SU-DHL-6 (cell line): Measurements from ENCODE around the gene MC1R.

Experiments
- H2AFZ ChIP-seq: fragments of 200-600 bp; sonication (generic); 2 replicates; pipeline ENCODE4 v1.6.1; 2014; ENCODE audit warnings: low read depth, mild to moderate bottlenecking, moderate library complexity, mixed read lengths, antibody characterized with exemption, low read length; ENCODE audit not compliant: severe bottlenecking
- H3F3A ChIP-seq: fragments of 200-600 bp; shearing (Covaris generic); 2 replicates; pipeline ENCODE4 v1.6.0; 2016; ENCODE audit warnings: antibody characterized with exemption, mild to moderate bottlenecking; ENCODE audit not compliant: insufficient read depth
- H3K27ac ChIP-seq: fragments of 200-600 bp; sonication (generic); 2 replicates; pipeline ENCODE4 v1.5.1; 2016; ENCODE audit warnings: low read depth, mild to moderate bottlenecking, low read length, moderate library complexity, mixed read lengths
- H3K27me3 ChIP-seq: fragments of 200-600 bp; sonication (generic), shearing (Covaris generic); 2 replicates; pipeline ENCODE4 v1.6.0; 2014; ENCODE audit warnings: mild to moderate bottlenecking, low read length
- H3K36me3 ChIP-seq: fragments of 200-600 bp; sonication (generic); 2 replicates; pipeline ENCODE4 v1.6.1; 2014; ENCODE audit warnings: mild to moderate bottlenecking, low read length, mixed read lengths
- H3K4me2 ChIP-seq: fragments of 300-600, 200-600 bp; shearing (Covaris generic), sonication (generic); 2 replicates; pipeline ENCODE4 v1.6.0; 2014; ENCODE audit warnings: low read length, low read depth, mild to moderate bottlenecking; ENCODE audit not compliant: poor library complexity, severe bottlenecking
- H3K4me3 ChIP-seq: fragments of 200-600 bp; sonication (generic); 2 replicates; pipeline ENCODE4 v1.5.1; 2014; ENCODE audit warnings: antibody characterized with exemption, low read length, mild to moderate bottlenecking, mixed read lengths; ENCODE audit not compliant: insufficient read depth, poor library complexity, severe bottlenecking
- H3K79me2 ChIP-seq: fragments of 200-600 bp; sonication (generic); 2 replicates; pipeline ENCODE4 v1.6.1; 2014; ENCODE audit warnings: mild to moderate bottlenecking, low read length, moderate library complexity; ENCODE audit not compliant: insufficient read depth
- H3K9ac ChIP-seq: fragments of 200-600 bp; sonication (generic); 2 replicates; pipeline ENCODE4 v1.7.0; 2014; ENCODE audit warnings: mild to moderate bottlenecking, low read length
- H3K9me2 ChIP-seq: fragments of 200-600 bp; sonication (generic); replicated peaks from 2 replicates; pipeline ENCODE4 v1.6.1; 2014; ENCODE audit warnings: low read length; ENCODE audit not compliant: insufficient read depth
- H3K9me3 ChIP-seq: fragments of 200-600 bp; sonication (generic); 2 replicates; pipeline ENCODE4 v1.6.1; 2014; ENCODE audit warnings: low read length, mixed read lengths; ENCODE audit not compliant: insufficient read depth
- H4K20me1 ChIP-seq: fragments of 200-600 bp; sonication (generic); 2 replicates; pipeline ENCODE4 v1.6.1; 2014; ENCODE audit warnings: low read depth, mild to moderate bottlenecking, antibody characterized with exemption, low read length, moderate library complexity, mixed read lengths
- CTCF ChIP-seq: fragments of 200-600 bp; sonication (generic); IDR thresholded peaks from one replicate; pipeline ENCODE4 v1.5.1; 2017; ENCODE audit warnings: antibody characterized with exemption, mild to moderate bottlenecking, low read length, moderate library complexity; ENCODE audit not compliant: insufficient read depth, poor library complexity, severe bottlenecking
- EZH2phosphoT487 ChIP-seq: fragments of 200-600 bp; sonication (generic), shearing (Covaris generic); conservative IDR thresholded peaks from 2 replicates; pipeline ENCODE4 v1.6.1; 2018; ENCODE audit warnings: mild to moderate bottlenecking, antibody characterized with exemption, low read length, moderate library complexity, mixed read lengths

Gene MC1R

GRCh38 chr16:89890886-89891657 is 27.6 kb upstream of the MC1R start:
- H3K36me3 ChIP-seq = peaks cover 7% of the 10 kb centered on the region; the same call in 1 of the 2 replicates
- H3K9me3 ChIP-seq = no peaks in the 10 kb centered on the region
- H3K4me3 ChIP-seq = no peak overlapping the region
- TF ChIP-seq EZH2phosphoT487 = no peak
- TF ChIP-seq CTCF = no peak
- H3K9ac ChIP-seq = no peak overlapping the region
- H3K79me2 ChIP-seq = 0 out of 2 replicates have a peak, but pooled peaks cover 3% of the 10 kb centered on the region
- no peaks in the 10 kb centered on the region for H4K20me1 ChIP-seq
- H3K9me2 ChIP-seq = no peaks in the 10 kb centered on the region
- no peaks in the 10 kb centered on the region for H3K27me3 ChIP-seq
- H3K4me2 ChIP-seq = no peak overlapping the region
- H3F3A ChIP-seq = no peaks in the 10 kb centered on the region
- no peak overlapping the region for H3K27ac ChIP-seq
- no peak overlapping the region for H2AFZ ChIP-seq

GRCh38 chr16:89892055-89892630 is 26.5 kb upstream of the MC1R start:
- no peak for TF ChIP-seq CTCF
- TF ChIP-seq EZH2phosphoT487 = no peak
- Histone ChIP-seq H3K9me2 (no peaks in the 10 kb centered on the region), H3K36me3 (peaks cover 4% of the 10 kb centered on the region; the same call in 1 of the 2 replicates), H3K9ac (no peak overlapping the region), H3K4me3 (no peak overlapping the region), H3K9me3 (no peaks in the 10 kb centered on the region), H3K4me2 (no peak overlapping the region), H2AFZ (no peak overlapping the region), H3K79me2 (0 out of 2 replicates have a peak, but pooled peaks cover 3% of the 10 kb centered on the region), H3K27ac (no peak overlapping the region), H3F3A (no peaks in the 10 kb centered on the region), H3K27me3 (no peaks in the 10 kb centered on the region), H4K20me1 (no peaks in the 10 kb centered on the region)

GRCh38 chr16:89892635-89893034 is 26.0 kb upstream of the MC1R start:
- Histone ChIP-seq H3K27me3 (no peaks in the 10 kb centered on the region), H3K4me3 (no peak overlapping the region), H3K9me2 (no peaks in the 10 kb centered on the region), H3K9ac (no peak overlapping the region), H3K79me2 (0 out of 2 replicates have a peak, but pooled peaks cover 3% of the 10 kb centered on the region), H3K4me2 (no peak overlapping the region), H4K20me1 (no peaks in the 10 kb centered on the region), H3K36me3 (no peaks in the 10 kb centered on the region), H3F3A (no peaks in the 10 kb centered on the region), H2AFZ (no peak overlapping the region), H3K27ac (no peak overlapping the region), H3K9me3 (no peaks in the 10 kb centered on the region)
- TF ChIP-seq EZH2phosphoT487 (no peak), CTCF (no peak)
